DMS153 (cell line): ENCODE data around the gene KIF11.
"Not testable (repeated sequence)": the region's sequence is repeated elsewhere in the genome, so short reads cannot be mapped to it uniquely, and the experiment has no call there.

Experiments used
- DNase-seq: peaks from one replicate; lab custom pipeline; 2025; lab: John Stamatoyannopoulos, UW

Gene KIF11

GRCh38 chr10:92592761-92593618 is at the start of gene KIF11:
TSS of gene KIF11 (plus strand) at chr10:92593130. CDS start at chr10:92593376, 246 bp downstream.
- peak; percentile 95 for DNase-seq

- peak; percentile 5 for DNase-seq
These were observed 48.6 kb upstream of the KIF11 start for GRCh38 chr10:92544296-92544695.

DNA sequence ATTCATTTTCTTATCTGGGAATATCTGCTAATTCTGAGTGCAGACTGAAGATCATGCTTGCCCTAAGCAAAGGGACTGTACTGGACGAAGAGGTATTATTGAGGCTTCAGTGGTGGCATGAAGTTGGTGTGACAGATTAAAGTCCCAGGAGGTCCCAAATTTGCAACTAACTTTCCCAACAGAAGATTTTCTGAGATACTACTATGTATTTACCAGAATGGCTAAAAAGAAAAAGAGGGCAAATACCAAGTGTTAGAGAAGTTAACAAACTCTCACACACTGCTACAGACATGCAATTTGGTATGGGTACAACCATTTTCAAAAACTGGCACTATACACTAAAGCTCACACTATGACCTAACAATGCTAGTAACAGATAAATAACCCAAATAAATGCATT is 47.4 kb upstream of the KIF11 start:
- DNase-seq, result no peak

GRCh38 chr10:92547676-92548075 is 45.3 kb upstream of the KIF11 start:
- DNase-seq, result no peak

GRCh38 chr10:92550924-92551323 is 42.0 kb upstream of the KIF11 start:
- DNase-seq, result no peak

DNA sequence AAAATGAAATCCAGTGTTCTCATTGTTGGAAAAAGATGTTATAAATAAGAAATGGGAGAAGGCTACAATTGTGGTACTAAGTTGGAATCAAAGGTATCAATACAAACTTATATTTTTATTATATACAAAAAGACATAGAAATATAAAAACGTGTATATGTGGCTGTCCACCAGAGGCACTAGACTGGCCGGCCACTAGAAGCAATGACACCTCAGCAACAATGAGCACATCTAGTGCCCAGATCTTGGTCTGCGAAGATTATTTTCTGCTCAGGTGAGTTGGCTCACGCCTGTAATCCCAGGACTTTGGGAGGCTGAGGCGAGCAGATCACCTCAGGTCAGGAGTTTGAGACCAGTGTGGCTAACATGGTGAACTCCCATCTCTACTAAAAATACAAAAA is 40.6 kb upstream of the KIF11 start:
- DNase-seq, result no peak

DNA sequence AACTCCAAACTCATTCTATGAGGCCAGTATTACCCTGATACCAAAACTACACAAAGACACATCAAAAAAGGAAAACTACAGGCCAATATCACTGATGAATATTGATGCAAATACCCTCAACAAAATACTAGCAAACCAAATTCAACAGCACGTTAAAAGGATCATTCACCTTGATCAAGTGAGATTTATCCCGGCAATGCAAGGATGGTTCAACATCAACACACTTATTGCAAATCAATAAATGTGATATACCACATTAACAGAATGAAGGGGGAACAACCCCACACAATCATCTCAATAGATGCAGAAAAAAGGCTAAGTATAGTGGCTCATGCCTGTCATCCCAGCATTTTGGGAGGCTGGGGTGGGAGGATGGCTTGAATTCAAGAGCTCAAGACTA is 39.0 kb upstream of the KIF11 start:
- no peak for DNase-seq

- DNase-seq, result no peak
These were observed 33.9 kb upstream of the KIF11 start for GRCh38 chr10:92559046-92559445.

GRCh38 chr10:92562424-92562823 is 30.5 kb upstream of the KIF11 start:
- no peak for DNase-seq

- DNase-seq, result no peak
These were observed 24.9 kb upstream of the KIF11 start for GRCh38 chr10:92567952-92568600.

- no peak for DNase-seq
These were observed 23.9 kb upstream of the KIF11 start for GRCh38 chr10:92569071-92569470.

GRCh38 chr10:92569663-92570062 is 23.3 kb upstream of the KIF11 start:
- DNase-seq, result not testable (repeated sequence)

GRCh38 chr10:92571649-92572048 is 21.3 kb upstream of the KIF11 start:
- no peak for DNase-seq

GRCh38 chr10:92572362-92573090 is 20.4 kb upstream of the KIF11 start:
- DNase-seq, result no peak

GRCh38 chr10:92573091-92573797 is 19.7 kb upstream of the KIF11 start:
- no peak for DNase-seq

DNA sequence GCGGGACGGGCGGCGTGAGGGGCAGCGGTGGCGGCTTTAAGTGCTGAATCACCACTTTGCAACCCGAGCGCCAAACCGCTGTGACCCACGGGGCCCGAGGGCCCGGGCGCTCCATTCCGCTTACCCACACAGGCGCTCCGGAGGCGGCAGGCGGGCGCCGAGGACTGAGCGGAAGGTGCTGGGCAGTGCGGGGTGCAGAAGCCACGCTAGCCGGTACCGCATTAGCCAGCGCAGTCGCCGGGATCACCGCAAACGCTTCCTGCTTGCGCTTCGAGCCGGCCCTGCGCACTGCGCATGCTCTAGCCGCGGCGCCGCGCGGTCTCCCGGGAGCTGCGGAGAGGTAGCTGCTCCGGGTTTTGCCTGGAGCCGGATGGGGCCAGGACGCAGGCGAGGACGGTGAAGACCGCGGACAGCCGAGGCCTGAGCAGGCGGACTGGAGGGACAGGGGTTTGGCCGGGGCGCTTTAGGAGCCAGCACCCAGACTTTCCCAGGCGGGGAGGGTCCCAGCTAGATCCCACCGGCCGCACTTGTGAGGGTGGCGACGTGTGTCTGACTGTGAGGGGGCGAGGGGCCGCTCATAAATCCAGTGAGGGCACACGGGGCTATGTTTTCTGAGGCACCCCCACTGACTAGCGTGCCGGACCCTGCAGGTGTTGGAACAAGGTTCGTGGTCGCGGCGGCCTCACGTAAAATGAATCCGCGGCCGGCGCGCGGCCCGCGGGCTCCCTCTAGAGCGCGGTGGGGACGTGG is 19.0 kb upstream of the KIF11 start, which contains the start of gene IDE:
IDE (minus strand) TSS at position 296 of the 750 bp plus-strand sequence; CDS start at position 222, 74 bp downstream.
- DNase-seq, result peak; percentile 76

- peak; percentile 16 for DNase-seq
These were observed 18.2 kb upstream of the KIF11 start for GRCh38 chr10:92574548-92575261.

- DNase-seq, result no peak
These were observed 17.0 kb upstream of the KIF11 start for GRCh38 chr10:92575961-92576360.

- DNase-seq, result not testable (repeated sequence)
These were observed 10.6 kb upstream of the KIF11 start for GRCh38 chr10:92582347-92582746.
